ENCODE measurements around the gene UBE3D.

- TF ChIP-seq, protein P1, sequence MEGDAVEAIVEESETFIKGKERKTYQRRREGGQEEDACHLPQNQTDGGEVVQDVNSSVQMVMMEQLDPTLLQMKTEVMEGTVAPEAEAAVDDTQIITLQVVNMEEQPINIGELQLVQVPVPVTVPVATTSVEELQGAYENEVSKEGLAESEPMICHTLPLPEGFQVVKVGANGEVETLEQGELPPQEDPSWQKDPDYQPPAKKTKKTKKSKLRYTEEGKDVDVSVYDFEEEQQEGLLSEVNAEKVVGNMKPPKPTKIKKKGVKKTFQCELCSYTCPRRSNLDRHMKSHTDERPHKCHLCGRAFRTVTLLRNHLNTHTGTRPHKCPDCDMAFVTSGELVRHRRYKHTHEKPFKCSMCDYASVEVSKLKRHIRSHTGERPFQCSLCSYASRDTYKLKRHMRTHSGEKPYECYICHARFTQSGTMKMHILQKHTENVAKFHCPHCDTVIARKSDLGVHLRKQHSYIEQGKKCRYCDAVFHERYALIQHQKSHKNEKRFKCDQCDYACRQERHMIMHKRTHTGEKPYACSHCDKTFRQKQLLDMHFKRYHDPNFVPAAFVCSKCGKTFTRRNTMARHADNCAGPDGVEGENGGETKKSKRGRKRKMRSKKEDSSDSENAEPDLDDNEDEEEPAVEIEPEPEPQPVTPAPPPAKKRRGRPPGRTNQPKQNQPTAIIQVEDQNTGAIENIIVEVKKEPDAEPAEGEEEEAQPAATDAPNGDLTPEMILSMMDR (IDR thresholded peaks at IDR 0.05), result no peak
- TF ChIP-seq POLR2AphosphoS5 (IDR thresholded peaks at IDR 0.05; ENCODE audit: low read depth, low read length), result no peak
- no peak for TF ChIP-seq TCF7L2 (IDR thresholded peaks at IDR 0.05; ENCODE audit: low read depth, low read length)
- TF ChIP-seq SIN3A (IDR thresholded peaks at IDR 0.05; ENCODE audit: borderline replicate concordance, insufficient read depth, low read depth, low read length), result no peak
Measured at GRCh38 chr6:82978362-82978945, 87.2 kb downstream of the UBE3D start.
